HG03521 (cell line): ENCODE measurements around the gene DDC.
"Not testable (repeated sequence)": the region's sequence is repeated elsewhere in the genome, so short reads cannot be mapped to it uniquely, and the experiment has no call there.

Experiments
- ATAC-seq: cut with Tn5 transposase; IDR thresholded peaks from one replicate; pipeline ENCODE4 v1.9.1; 2021; ENCODE audit warnings: mild to moderate bottlenecking, moderate library complexity; ENCODE audit not compliant: unreplicated experiment

DDC gene

GRCh38 chr7:50529093-50529862, 35.9 kb downstream of the DDC start:
- ATAC-seq = no peak

GRCh38 chr7:50528266-50529092, 36.7 kb downstream of the DDC start:
- ATAC-seq = no peak

GRCh38 chr7:50519350-50519749, 45.9 kb downstream of the DDC start:
- not testable (repeated sequence) for ATAC-seq

GRCh38 chr7:50513166-50513871, 51.9 kb downstream of the DDC start:
- no peak for ATAC-seq

GRCh38 chr7:50512384-50512783, 52.8 kb downstream of the DDC start:
- no peak for ATAC-seq

GRCh38 chr7:50509459-50509858, 55.7 kb downstream of the DDC start:
- no peak for ATAC-seq

GRCh38 chr7:50508471-50508943, 56.7 kb downstream of the DDC start:
- no peak for ATAC-seq

- no peak for ATAC-seq
These were observed 57.2 kb downstream of the DDC start for GRCh38 chr7:50507898-50508470.

- no peak for ATAC-seq
These were observed 59.5 kb downstream of the DDC start for GRCh38 chr7:50505553-50506210.

GRCh38 chr7:50504646-50505546, 60.3 kb downstream of the DDC start:
- no peak for ATAC-seq

- ATAC-seq = no peak
These were observed 62.3 kb downstream of the DDC start for GRCh38 chr7:50502947-50503346.

- ATAC-seq = no peak
These were observed 63.1 kb downstream of the DDC start for GRCh38 chr7:50502001-50502684.

GRCh38 chr7:50499092-50499491, 66.1 kb downstream of the DDC start:
- no peak for ATAC-seq

- ATAC-seq = no peak
These were observed 67.2 kb downstream of the DDC start for GRCh38 chr7:50497968-50498367.

- no peak for ATAC-seq
These were observed 68.0 kb downstream of the DDC start for GRCh38 chr7:50497068-50497642.

- ATAC-seq = no peak
These were observed 68.6 kb downstream of the DDC start for GRCh38 chr7:50496569-50496968.

GRCh38 chr7:50495746-50496145, 69.5 kb downstream of the DDC start:
- no peak for ATAC-seq

- no peak for ATAC-seq
These were observed 72.3 kb downstream of the DDC start for GRCh38 chr7:50492770-50493519.
